ENCODE data around the gene GPSM1. TPM values are rescaled to one million over a fixed set of nuclear protein-coding genes. Genes with fewer than 3 reads are reported as not detected.

Gene GPSM1
- total and polyA plus RNA-seq, 2 experiments from 2014 or later, result 25.5 to 30.0 TPM

DNA sequence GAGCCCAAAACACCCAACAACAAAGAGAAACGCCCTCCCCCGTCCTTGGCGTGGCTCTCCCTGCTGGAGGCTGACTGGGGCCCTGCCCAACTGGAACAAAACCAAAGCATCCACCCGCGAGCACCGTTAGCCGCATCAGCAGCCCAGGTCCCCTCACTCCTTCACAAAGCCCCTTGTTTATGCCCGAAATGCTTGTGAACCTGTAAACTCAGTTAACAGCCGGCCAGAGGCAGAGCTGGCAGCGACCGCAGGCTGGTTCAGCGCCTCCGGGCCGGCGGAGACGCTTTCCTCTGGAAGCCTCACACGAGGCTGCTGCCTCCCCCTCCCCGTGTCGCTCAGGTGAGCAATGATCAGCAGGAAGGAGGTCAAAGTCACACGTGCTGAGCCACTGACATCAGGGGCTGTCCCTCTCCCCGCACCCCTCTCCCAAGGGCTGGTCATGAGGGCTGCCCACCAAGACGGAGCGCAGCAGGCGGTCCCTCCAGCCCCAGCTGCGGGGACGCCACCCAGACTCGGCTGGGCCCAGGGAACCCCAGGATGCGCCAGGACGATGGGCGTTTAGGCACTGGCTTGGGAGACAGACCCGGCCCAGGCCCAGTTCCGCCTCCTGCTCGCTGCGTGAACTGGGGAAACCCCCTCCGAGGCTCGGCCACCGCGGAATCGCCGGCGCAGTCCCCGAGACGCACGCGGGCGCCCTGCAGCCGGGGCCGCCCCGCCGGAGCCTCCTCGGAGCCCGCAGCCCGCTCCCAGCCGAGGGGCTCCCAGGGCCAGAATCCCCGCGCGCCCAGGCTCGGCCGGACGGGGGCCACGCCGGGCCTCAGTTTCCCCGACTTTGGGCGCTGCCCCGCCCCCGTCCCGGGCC lies 72.1 kb downstream of the GPSM1 start:
- H3K9me3 ChIP-seq (ENCODE audit: low read depth), result no peaks in the 10 kb centered on the region
- H3K9me2 ChIP-seq (replicated peaks; ENCODE audit: insufficient read depth), result no peaks in the 10 kb centered on the region
- peaks cover 11% of the 10 kb centered on the region for H3K4me1 ChIP-seq (ENCODE audit: insufficient read depth)
- peak; percentile 67 for DNase-seq (ENCODE audit: low spot score)
- H3K4me2 ChIP-seq, result peak overlapping the region; percentile 93
- H4K20me1 ChIP-seq (ENCODE audit: insufficient read depth, poor library complexity, severe bottlenecking), result no peaks in the 10 kb centered on the region
- TF ChIP-seq EZH2 (IDR thresholded peaks at IDR 0.05; ENCODE audit: borderline replicate concordance) (no peak), EZH2phosphoT487 (IDR thresholded peaks at IDR 0.05; ENCODE audit: low read depth, severe bottlenecking, unreplicated experiment) (no peak)
- TF ChIP-seq, protein P1, sequence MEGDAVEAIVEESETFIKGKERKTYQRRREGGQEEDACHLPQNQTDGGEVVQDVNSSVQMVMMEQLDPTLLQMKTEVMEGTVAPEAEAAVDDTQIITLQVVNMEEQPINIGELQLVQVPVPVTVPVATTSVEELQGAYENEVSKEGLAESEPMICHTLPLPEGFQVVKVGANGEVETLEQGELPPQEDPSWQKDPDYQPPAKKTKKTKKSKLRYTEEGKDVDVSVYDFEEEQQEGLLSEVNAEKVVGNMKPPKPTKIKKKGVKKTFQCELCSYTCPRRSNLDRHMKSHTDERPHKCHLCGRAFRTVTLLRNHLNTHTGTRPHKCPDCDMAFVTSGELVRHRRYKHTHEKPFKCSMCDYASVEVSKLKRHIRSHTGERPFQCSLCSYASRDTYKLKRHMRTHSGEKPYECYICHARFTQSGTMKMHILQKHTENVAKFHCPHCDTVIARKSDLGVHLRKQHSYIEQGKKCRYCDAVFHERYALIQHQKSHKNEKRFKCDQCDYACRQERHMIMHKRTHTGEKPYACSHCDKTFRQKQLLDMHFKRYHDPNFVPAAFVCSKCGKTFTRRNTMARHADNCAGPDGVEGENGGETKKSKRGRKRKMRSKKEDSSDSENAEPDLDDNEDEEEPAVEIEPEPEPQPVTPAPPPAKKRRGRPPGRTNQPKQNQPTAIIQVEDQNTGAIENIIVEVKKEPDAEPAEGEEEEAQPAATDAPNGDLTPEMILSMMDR (IDR thresholded peaks at IDR 0.05; ENCODE audit: poor library complexity), result no peak
- H3K27ac ChIP-seq, result peak overlapping the region; percentile 85
- H2AFZ ChIP-seq, result peak overlapping the region; percentile 86
- no peaks in the 10 kb centered on the region for H3K36me3 ChIP-seq (replicated peaks; ENCODE audit: insufficient read depth, low read depth)
- peaks cover 27% of the 10 kb centered on the region for H3K79me2 ChIP-seq
- H3K4me3 ChIP-seq, result peak overlapping the region; percentile 97
- WGBS (ENCODE audit: low lambda C conversion rate, missing lambda C conversion rate), result 3% methylated on average over 61 of the region's 67 CpGs
- H3K27me3 ChIP-seq, result no peaks in the 10 kb centered on the region

DNA sequence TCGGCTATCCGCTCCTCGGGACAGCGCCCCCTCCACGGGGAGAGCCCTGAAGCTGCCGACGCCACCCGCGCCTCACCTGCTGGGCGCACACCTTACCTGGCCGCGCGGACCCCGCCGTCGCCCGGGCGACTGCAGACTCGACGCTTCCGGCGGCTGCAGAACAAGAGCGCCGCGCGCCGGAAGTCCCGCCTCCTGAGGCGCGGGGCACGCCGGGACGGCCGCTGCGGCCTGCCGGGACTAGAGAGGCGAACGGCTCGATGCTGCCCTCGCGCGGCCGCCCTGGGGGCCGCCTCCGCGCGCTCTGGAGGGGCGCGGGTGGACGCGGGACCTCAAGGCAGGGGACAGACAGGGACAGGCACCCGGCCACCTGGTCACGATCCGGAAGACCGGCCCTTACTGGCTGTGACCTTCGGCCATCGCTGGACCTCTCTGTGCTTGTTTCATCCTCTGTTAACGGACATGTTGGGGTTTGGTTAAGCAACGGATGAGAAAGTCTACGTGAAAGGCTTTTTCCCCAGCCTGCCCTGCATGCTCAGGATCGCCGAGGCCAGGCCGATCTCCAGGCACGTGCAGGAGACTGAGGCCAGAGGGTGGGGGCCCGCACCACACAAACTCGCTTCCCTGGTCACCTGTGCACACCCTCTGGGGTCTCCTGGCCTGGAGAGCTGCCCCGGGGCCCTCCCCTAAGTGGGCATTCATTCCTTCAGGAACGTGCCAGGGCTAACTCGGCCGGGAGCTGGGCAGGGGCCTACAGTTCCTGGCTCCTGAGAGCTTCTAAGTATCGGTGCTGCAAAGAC lies 72.9 kb downstream of the GPSM1 start, which contains the start of gene SNAPC4:
Gene SNAPC4 (minus strand): TSS at position 133 of the 797 bp plus-strand sequence. CDS start 1,742 bp downstream, outside the sequence.
- peak; percentile 96 for DNase-seq (ENCODE audit: low spot score)
- Histone ChIP-seq H3K36me3 (replicated peaks; ENCODE audit: insufficient read depth, low read depth) (no peaks in the 10 kb centered on the region), H3K27me3 (no peaks in the 10 kb centered on the region), H3K4me2 (peak within 1 kb of the TSS; percentile 93), H3K9me2 (replicated peaks; ENCODE audit: insufficient read depth) (no peaks in the 10 kb centered on the region), H3K4me3 (peak within 1 kb of the TSS; percentile 97), H3K9me3 (ENCODE audit: low read depth) (no peaks in the 10 kb centered on the region), H3K27ac (peak within 1 kb of the TSS; percentile 85), H3K4me1 (ENCODE audit: insufficient read depth) (peaks cover 11% of the 10 kb centered on the region), H4K20me1 (ENCODE audit: insufficient read depth, poor library complexity, severe bottlenecking) (no peaks in the 10 kb centered on the region), H2AFZ (peak within 1 kb of the TSS; percentile 86), H3K79me2 (peaks cover 27% of the 10 kb centered on the region)
- WGBS (ENCODE audit: low lambda C conversion rate, missing lambda C conversion rate), result 14% methylated on average over 65 of the region's 71 CpGs
- TF ChIP-seq, protein P1 (IDR thresholded peaks at IDR 0.05; ENCODE audit: poor library complexity), result peak; percentile 91
- TF ChIP-seq EZH2 (IDR thresholded peaks at IDR 0.05; ENCODE audit: borderline replicate concordance), result no peak

DNA sequence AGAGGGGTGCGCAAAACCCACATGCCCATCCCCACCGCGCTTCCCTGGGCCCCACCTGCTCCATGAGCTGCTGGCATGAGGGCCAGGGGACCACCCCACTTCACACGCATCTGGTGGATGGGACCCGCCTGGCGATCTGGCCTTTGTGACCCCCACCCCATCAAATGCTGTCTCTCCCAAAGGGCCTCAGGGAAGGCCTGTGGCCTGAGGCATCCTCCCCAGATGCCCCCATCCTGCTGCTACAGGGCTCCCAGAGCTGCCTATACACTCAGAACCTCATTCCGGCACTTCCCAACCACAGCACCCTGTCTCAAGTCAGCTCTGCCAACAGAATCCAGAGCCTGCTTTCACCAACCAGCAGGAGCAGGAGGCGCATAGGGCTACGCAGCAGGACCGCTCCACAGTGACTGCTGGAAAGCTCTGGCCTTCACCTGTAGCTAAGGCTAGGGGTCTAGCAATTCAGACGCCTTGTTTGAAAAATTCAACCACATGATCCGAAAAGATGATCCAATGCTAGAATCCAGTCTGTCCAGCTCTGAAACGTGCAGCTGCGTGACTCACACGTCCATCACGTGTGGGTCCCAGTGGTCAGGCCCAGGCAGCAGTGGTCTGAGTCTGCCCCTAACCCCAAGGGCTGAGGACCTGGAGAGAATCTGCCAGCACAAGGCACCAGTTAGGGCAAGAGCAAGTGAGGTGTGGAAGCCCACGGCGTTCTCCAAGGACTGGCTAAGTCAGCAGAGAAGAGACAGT lies 74.0 kb downstream of the GPSM1 start:
- H3K27me3 ChIP-seq, result no peaks in the 10 kb centered on the region
- no peaks in the 10 kb centered on the region for H3K36me3 ChIP-seq (replicated peaks; ENCODE audit: insufficient read depth, low read depth)
- H2AFZ ChIP-seq, result no peak overlapping the region
- H3K79me2 ChIP-seq, result peaks cover 27% of the 10 kb centered on the region
- no peaks in the 10 kb centered on the region for H3K9me3 ChIP-seq (ENCODE audit: low read depth)
- no peak overlapping the region for H3K4me3 ChIP-seq
- no peak overlapping the region for H3K27ac ChIP-seq
- no peak overlapping the region for H3K4me2 ChIP-seq
- TF ChIP-seq EZH2phosphoT487 (IDR thresholded peaks at IDR 0.05; ENCODE audit: low read depth, severe bottlenecking, unreplicated experiment), result no peak
- TF ChIP-seq EZH2 (IDR thresholded peaks at IDR 0.05; ENCODE audit: borderline replicate concordance), result no peak
- TF ChIP-seq, protein P1 (IDR thresholded peaks at IDR 0.05; ENCODE audit: poor library complexity), result no peak
- peaks cover 11% of the 10 kb centered on the region for H3K4me1 ChIP-seq (ENCODE audit: insufficient read depth)
- WGBS (ENCODE audit: low lambda C conversion rate, missing lambda C conversion rate), result 89% methylated on average over 18 of the region's 18 CpGs
- H3K9me2 ChIP-seq (replicated peaks; ENCODE audit: insufficient read depth), result no peaks in the 10 kb centered on the region
- no peak for DNase-seq (ENCODE audit: low spot score)
- H4K20me1 ChIP-seq (ENCODE audit: insufficient read depth, poor library complexity, severe bottlenecking), result no peaks in the 10 kb centered on the region
